Measurements from ENCODE around the gene PPL. TPM values are rescaled to one million over a fixed set of nuclear protein-coding genes. Genes with fewer than 3 reads are reported as not detected.
A peak's percentile ranks its signal among the peaks of the same experiment; 100 is the strongest.

Gene PPL
- total RNA-seq, 1 donor from 2014 or later = 10.9 TPM

- DNase-seq (ENCODE audit: low spot score) = no peak
Observed at GRCh38 chr16:4891097-4891885, 45.7 kb downstream of the PPL start.

DNA sequence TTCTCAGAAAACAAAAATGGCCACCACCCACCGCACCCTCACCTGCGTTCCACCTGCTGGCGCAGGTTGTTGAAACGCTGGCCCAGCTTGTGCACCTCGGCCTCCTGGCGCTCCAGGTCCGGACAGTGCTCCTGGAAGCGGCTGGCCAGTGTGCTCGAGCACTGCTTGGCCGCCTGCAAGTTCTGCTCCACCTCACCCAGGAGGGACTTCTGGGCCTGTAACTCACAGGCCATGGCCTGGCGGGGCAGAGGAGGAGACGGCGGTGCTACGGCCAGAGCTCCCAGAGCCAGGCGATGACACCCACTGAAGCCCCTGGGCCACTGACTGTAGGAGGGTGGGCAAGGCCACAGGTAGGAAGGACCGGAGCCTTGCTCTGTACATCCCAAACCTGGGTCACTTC lies 46.3 kb downstream of the PPL start:
- DNase-seq (ENCODE audit: low spot score) = no peak

GRCh38 chr16:4890026-4890425 lies 46.9 kb downstream of the PPL start:
- no peak for DNase-seq (ENCODE audit: low spot score)

DNA sequence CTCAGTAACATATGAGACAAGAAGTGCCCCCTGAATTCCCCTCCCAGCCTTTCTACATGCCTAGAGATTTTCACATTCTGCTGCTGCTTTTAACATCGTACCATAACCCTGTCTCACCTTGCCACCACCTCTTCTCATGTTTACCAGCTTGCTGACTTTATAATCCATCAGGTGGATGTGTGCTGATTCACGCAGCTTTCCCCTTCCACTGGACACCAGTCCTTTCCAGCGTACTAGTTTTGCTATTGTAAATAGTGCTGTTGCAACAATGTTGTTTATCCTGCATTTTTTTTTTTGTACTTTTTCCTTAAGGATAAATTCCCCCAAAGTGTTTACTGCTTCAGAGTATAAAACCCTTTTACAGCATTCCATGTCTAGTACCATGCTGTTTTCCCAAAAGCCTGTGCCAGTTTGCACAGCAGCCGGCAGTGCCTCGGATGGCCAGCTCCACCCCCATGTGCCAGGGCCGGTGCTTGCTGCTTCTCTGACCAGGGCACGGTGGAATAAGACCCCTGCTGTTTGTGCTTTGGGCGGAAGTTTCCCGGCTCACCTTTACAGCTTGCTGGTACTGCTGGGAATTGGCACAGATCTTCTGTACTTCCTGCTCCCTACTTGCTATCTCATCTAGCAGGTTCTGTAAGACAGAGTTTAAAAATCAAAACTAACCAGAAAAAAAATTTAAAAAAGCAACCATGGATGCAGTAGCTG lies 48.4 kb downstream of the PPL start:
- no peak for DNase-seq (ENCODE audit: low spot score)

DNA sequence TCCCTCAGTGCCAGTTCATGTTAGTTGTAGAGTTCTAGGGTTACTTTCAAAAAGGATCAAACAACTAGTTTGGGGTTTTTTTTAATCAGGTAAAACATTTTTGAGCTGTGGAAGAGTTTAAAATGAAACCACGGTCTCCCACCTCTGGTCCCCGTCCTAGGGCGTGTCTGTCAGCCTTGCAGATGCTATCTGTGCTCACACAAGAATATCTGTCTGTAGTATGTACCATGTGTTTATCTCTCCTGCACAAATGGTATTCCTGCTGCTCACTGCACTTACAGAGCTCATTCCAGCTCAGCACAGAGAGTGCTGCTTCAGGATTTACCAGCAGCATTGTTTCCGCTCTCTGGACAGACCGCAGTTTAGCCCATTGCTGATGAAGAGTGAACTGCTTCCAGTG lies 50.8 kb downstream of the PPL start:
- DNase-seq (ENCODE audit: low spot score) = no peak

DNA sequence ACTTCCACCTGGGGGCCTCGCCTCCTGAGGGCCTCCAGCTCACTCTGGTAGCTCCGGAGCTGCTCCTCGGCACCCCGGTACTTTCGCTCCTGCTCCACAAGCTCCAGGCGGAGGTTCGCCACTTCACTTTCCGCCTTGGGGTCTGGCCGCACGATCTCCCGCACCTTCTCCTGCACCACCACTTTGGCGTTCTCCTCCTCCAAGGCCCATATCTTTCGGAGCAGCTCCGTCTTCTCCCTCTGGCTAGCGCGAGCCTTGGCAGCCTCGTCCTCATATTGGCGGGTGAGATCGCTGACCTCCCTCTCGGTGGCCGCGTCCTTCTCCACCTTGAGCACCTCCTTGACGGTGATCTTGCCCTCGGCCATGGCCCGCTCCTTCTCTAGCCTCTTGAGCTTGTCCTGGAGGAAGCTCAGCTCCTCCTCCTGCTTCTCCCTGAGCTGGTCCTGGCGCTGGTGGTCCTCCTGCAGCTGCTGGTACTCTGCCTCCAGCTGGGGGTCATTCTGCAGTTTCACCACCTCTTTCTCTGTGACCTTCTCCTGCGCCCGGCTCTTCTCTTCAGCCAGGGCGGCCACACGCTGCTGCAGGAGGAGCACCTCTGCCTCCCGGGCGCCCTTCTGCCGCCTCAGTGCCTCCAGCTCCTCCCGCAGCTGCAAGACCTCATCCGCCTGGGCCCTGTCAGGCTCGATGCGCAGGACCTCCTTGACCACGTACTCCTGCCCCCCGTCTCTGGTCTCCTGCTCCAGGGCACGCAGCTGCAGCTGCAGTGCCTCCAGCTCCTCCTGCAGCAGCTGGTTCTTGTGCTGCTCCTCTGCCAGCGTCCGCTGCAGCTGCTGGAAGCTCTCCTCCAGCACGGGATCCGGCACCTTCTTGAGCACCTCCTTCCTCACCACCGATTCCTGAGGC lies 51.7 kb downstream of the PPL start:
- no peak for DNase-seq (ENCODE audit: low spot score)

- DNase-seq (ENCODE audit: low spot score) = no peak
Observed at GRCh38 chr16:4884209-4884608, 52.7 kb downstream of the PPL start.

- no peak for DNase-seq (ENCODE audit: low spot score)
Observed at GRCh38 chr16:4883501-4883900, 53.4 kb downstream of the PPL start.

- DNase-seq (ENCODE audit: low spot score) = no peak
Observed at GRCh38 chr16:4882633-4883285, 54.2 kb downstream of the PPL start.

DNA sequence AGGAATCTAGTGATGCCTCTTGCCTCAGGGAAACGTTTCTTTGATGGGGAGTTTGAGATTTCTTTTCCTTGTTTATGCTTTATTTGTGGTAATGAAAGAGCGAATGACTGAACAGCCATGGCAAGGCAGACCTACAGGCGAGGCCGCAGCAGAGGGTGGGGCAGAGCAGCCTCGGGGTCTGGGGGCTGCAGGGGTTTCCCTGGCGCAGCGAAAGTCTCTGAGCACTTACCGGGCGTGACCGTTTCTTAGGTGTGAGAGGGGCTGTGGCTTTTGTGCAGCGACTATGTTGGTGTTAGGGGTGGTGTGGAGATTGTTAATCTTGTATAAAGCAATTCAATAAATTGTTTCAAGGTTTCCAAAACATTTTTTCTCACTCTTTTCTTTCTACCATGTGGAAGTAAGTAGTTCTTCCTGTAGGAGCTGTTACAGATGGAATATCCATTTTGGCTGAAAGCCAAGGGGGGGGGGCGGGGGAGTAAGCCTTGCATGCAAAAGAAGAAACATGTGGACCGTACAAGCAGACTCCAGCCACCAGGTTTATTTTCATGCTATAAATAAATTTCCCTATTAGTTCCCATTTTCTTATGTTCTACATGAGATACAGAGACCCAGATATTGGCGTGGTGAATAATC lies 54.8 kb downstream of the PPL start:
- no peak for DNase-seq (ENCODE audit: low spot score)

DNA sequence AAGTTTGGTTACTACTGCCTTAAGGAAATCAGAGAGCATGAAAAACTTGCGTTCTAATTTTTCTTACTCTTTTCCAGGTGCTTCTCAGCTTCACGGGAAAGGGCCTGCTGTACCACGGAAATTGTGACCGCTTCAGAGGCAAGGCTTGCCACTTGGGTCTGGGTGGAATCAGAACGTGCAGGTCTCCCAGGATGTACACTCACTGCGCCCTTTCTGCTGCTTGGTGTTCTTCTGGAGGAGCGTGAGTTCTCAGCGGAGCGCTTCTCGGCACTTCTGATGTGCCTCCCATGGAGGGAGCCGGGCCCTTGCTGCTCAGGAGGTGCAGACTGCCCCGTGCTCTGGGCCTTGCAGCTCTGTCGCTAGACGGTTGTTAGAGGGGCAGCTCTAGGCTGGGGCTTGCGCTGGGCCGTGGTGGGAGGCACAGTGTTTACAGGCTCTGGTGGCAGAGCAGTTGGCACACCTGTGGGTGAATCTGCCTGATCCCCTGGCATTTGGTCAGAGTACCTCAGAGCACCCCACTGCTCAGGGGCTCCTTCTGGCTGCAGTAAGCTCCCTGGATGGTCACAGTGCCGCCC lies 56.9 kb downstream of the PPL start:
- no peak for DNase-seq (ENCODE audit: low spot score)

DNA sequence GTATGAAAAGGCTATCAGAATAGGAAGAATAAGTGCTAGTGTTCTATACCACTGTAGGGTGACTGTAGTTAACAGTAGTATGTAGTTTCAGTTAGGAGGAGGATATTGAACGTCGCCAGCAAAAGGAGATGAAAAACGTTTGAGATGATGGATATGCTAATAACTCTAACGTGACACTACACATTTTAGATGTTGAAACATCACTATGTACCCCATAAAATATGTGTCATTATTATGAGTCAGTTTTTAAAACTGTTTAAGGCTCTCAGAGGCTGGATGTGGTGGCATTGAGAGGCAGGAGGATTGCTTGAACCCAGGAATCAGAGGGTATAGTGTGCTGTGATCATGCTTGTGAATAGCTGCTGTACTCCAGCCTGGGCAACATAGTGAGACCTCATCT lies 57.9 kb downstream of the PPL start:
- DNase-seq (ENCODE audit: low spot score) = no peak

DNA sequence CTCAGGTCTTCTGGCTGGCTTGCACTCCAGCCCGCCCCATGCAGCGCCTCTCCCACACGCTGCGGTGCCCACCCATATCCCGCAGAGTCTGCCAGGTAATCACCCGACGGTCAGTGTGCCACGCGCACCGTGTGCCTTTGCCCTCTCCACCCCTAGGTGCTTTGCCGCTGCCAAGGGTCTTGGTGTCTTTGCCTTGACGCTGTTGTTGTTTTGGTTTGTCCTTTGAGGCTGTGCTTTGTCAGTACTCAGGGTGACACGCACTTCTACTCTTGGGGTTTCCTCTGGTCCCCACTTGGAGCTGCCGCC lies 59.6 kb downstream of the PPL start:
- DNase-seq (ENCODE audit: low spot score) = no peak

GRCh38 chr16:4876646-4877379 lies 60.1 kb downstream of the PPL start:
- DNase-seq (ENCODE audit: low spot score) = no peak

DNA sequence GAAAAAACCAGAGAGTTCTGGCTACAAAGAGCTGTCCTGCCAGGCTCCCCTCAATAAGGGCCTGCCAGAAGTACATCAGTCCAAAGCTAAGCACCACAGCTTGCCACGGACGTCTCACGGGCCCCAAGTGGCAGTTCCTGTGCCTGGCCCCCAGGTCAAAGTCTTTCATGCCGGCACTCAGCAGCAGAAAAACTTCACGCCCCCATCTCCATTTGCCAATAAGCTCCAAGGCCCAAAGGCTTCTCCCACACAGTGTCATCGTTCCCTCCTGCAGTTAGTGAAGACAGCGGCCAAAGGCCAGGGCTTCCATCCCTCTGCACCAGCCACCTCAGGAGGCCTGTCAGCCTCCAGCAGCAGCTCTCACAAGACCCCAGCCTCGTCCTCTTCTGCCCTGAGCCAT lies 62.3 kb downstream of the PPL start:
- peak; percentile 77 for DNase-seq (ENCODE audit: low spot score)

DNA sequence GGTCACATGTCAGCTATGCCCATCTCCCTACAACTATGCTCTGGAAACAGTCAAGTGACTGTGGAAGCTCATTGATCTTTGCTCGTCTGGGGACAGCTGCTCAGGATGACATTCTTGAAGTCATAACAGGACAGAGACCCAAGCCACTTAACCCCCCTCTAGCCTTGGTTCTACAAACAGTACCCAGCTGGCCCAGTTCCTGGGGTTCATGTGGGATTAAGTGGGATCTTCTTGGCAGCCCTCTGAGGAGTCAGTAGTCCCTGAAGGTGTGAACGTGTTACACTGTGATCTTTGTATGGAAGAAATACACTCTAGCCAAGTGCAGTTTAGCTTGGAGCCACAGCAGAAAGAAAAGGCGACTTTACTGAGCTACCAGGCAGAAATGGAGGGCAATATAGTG lies 63.9 kb downstream of the PPL start:
- peak; percentile 73 for DNase-seq (ENCODE audit: low spot score)

- no peak for DNase-seq (ENCODE audit: low spot score)
Observed at GRCh38 chr16:4871071-4871470, 65.9 kb downstream of the PPL start.

GRCh38 chr16:4870138-4870671 lies 66.7 kb downstream of the PPL start:
- no peak for DNase-seq (ENCODE audit: low spot score)

DNA sequence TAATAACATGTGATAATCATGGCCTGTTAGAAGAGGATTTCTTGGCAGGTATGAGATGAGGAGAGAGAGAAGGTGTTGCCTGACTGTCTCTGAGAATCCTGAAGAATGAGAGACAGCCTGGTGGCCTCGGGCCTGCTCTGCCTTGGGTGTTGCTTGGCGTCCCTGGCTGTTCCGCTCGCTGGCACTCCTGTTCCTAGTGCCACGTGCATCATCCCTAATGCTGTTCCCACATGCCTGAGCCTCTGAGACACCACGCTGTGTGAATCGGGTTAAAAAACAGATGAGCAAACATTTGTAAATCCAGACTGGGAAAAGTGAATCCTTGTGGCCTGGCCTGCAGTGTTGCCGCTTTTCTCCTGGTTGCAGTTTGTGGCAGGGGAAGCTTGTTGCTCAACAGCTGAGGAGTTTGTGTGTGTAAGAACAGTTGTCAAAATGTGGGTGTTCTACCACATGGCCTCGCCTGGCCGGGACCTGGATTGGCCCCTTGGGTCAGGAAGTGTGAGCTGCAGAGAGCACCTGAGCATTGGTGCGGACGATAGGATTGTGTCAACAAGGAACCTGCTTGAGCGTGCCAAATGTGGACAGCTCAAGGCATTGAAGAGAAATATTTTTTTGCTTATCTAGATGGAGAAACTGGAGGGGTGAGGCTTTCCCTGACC lies 67.7 kb downstream of the PPL start:
- DNase-seq (ENCODE audit: low spot score) = no peak

Data from mesenteric fat pad (tissue), 1 donor.